HCT116 (cell line): Measurements from ENCODE around the gene SDK2.

ENCODE experiments used
- CEBPB ChIP-seq: IDR thresholded peaks from 2 replicates; pipeline ENCODE4 v1.6.1; 2012; ENCODE audit warnings: low read depth
- CTCF ChIP-seq, 3 experiments: fragments of 200-600 bp in 1 of 3; sonication (generic) in 1 of 3; IDR thresholded peaks in 2 of 3; conservative IDR thresholded peaks in 1 of 3; 2 replicates each; pipeline ENCODE4 v1.5.1; 2012 to 2017; ENCODE audit warnings: low read depth in 2 of 3, low read length in 2 of 3, antibody characterized with exemption in 1 of 3, borderline replicate concordance in 1 of 3, control low read depth in 1 of 3, mild to moderate bottlenecking in 1 of 3, mixed read lengths in 1 of 3, mixed run types in 1 of 3, moderate library complexity in 1 of 3; ENCODE audit not compliant: insufficient read depth in 1 of 3
- EZH2 ChIP-seq: fragments of 200-600 bp; sonication (generic); IDR thresholded peaks from 2 replicates; pipeline ENCODE4 v1.6.1; 2017; ENCODE audit warnings: antibody characterized with exemption, mixed run types
- MAX ChIP-seq: IDR thresholded peaks from 2 replicates; pipeline ENCODE4 v1.6.1; 2012
- POLR2A ChIP-seq: IDR thresholded peaks from 2 replicates; pipeline ENCODE4 v1.7.0; 2011; ENCODE audit warnings: borderline replicate concordance; ENCODE audit not compliant: insufficient read depth, insufficient read length; ENCODE audit errors: extremely low read depth
- POLR2AphosphoS5 ChIP-seq: IDR thresholded peaks from 2 replicates; pipeline ENCODE4 v1.6.1; 2011; ENCODE audit warnings: mild to moderate bottlenecking, low read depth, low read length, moderate library complexity
- REST ChIP-seq: IDR thresholded peaks from 2 replicates; pipeline ENCODE4 v1.6.1; 2012; ENCODE audit warnings: low read depth
- ZBTB33 ChIP-seq: IDR thresholded peaks from 2 replicates; pipeline ENCODE4 v1.6.1; 2011; ENCODE audit warnings: mild to moderate bottlenecking, low read length, moderate library complexity; ENCODE audit not compliant: insufficient replicate concordance; ENCODE audit errors: extremely low read depth

- TF ChIP-seq CEBPB: no peak
- TF ChIP-seq POLR2A: no peak
- no peak for TF ChIP-seq CTCF (IDR thresholded peaks at IDR 0.05 in 2 of 3, conservative IDR thresholded peaks at IDR 0.05 in 1 of 3; ENCODE audit: borderline replicate concordance in 1 of 3, insufficient read depth in 1 of 3, low read depth in 2 of 3, low read length in 2 of 3)
- no peak for TF ChIP-seq ZBTB33
- TF ChIP-seq POLR2AphosphoS5: no peak
- no peak for TF ChIP-seq MAX
- no peak for TF ChIP-seq EZH2
- TF ChIP-seq REST: no peak
These were observed 197.6 kb downstream of the SDK2 start for GRCh38 chr17:73446617-73447016.
